ENCODE data around the gene MTHFR. TPM values are rescaled to one million over a fixed set of nuclear protein-coding genes. Genes with fewer than 3 reads are reported as not detected.

Gene MTHFR
- polyA plus RNA-seq, 1 of the 3 experiments (the other 2 are of a cell fraction): 5.3 TPM

GRCh38 chr1:11799099-11799498, 6.7 kb downstream of the MTHFR start:
- H3K4me2 ChIP-seq: no peak overlapping the region
- H3K9ac ChIP-seq: no peak overlapping the region
- ChIA-PET POLR2A (no interaction called here), CTCF (no interaction called here)
- WGBS (ENCODE audit: low lambda C conversion rate): 98% methylated on average over 3 of the region's 5 CpGs
- H3K79me2 ChIP-seq (ENCODE audit: insufficient read depth): no peaks in the 10 kb centered on the region
- DNase-seq: no peak
- H3K4me1 ChIP-seq (ENCODE audit: control insufficient read depth in 1 of 2, insufficient read depth in 2 of 2, low read depth in 1 of 2, low read length in 1 of 2): peaks cover 12 to 15% of the 10 kb centered on the region in 2 experiments; a peak in 2 of 4 replicates
- H4K20me1 ChIP-seq (ENCODE audit: insufficient read depth): no peaks in the 10 kb centered on the region
- H3K36me3 ChIP-seq (replicated peaks in 1 of 2; ENCODE audit: control insufficient read depth in 1 of 2, insufficient read depth in 2 of 2, low read length in 1 of 2): peaks cover 0 to 25% of the 10 kb centered on the region in 2 experiments
- H3K9me3 ChIP-seq: no peaks in the 10 kb centered on the region
- no peak overlapping the region for H3K27ac ChIP-seq (ENCODE audit: low read depth in 2 of 2, low read length in 1 of 2)
- no peaks in the 10 kb centered on the region for H3F3A ChIP-seq (replicated peaks; ENCODE audit: insufficient read depth)
- H3K9me2 ChIP-seq: no peaks in the 10 kb centered on the region
- H2AFZ ChIP-seq (ENCODE audit: low read depth): no peak overlapping the region
- H3K4me3 ChIP-seq (ENCODE audit: low read depth in 2 of 2, low read length in 1 of 2): no peak overlapping the region
- H3K27me3 ChIP-seq (ENCODE audit: insufficient read depth): no peaks in the 10 kb centered on the region
- no peak for TF ChIP-seq RXRA (IDR thresholded peaks at IDR 0.05; ENCODE audit: borderline replicate concordance, low read depth)
- no peak for TF ChIP-seq MAX (IDR thresholded peaks at IDR 0.05; ENCODE audit: low read depth)
- no peak for TF ChIP-seq EZH2phosphoT487 (IDR thresholded peaks at IDR 0.05; ENCODE audit: borderline replicate concordance, low read depth)
- no peak for TF ChIP-seq FOSL2 (IDR thresholded peaks at IDR 0.05; ENCODE audit: borderline replicate concordance, low read depth)
- no peak for TF ChIP-seq GATA2 (CRISPR knock-in tag; IDR thresholded peaks at IDR 0.05)
- no peak for TF ChIP-seq NRF1 (IDR thresholded peaks at IDR 0.05; ENCODE audit: low read depth, low read length)
- no peak for TF ChIP-seq GABPA (IDR thresholded peaks at IDR 0.05; ENCODE audit: low read depth)
- TF ChIP-seq RCOR1 (IDR thresholded peaks at IDR 0.05; ENCODE audit: low read length): no peak
- no peak for TF ChIP-seq FOXM1 (IDR thresholded peaks at IDR 0.05; ENCODE audit: low read depth)
- TF ChIP-seq SIN3A (IDR thresholded peaks at IDR 0.05; ENCODE audit: borderline replicate concordance, low read depth, low read length): no peak
- no peak for TF ChIP-seq YY1 (IDR thresholded peaks at IDR 0.05; ENCODE audit: low read depth)
- TF ChIP-seq IRF3 (IDR thresholded peaks at IDR 0.05; ENCODE audit: low read depth, low read length): no peak

- 97% methylated on average over 6 of the region's 6 CpGs for WGBS (ENCODE audit: low lambda C conversion rate)
- POLR2A ChIA-PET: no interaction called here
- H3K9me3 ChIP-seq: no peaks in the 10 kb centered on the region
- TF ChIP-seq TAF1 (IDR thresholded peaks at IDR 0.05; ENCODE audit: borderline replicate concordance, low read depth, low read length) (no peak), SIN3A (IDR thresholded peaks at IDR 0.05; ENCODE audit: borderline replicate concordance, low read depth, low read length) (no peak), IRF3 (IDR thresholded peaks at IDR 0.05; ENCODE audit: low read depth, low read length) (no peak), YY1 (IDR thresholded peaks at IDR 0.05; ENCODE audit: low read depth) (no peak), CTCF (IDR thresholded peaks at IDR 0.05) (no peak), GATA2 (CRISPR knock-in tag; IDR thresholded peaks at IDR 0.05) (no peak), FOXJ3 (CRISPR knock-in tag; IDR thresholded peaks at IDR 0.05) (no peak), ELF1 (IDR thresholded peaks at IDR 0.05) (no peak), RAD21 (IDR thresholded peaks at IDR 0.05; ENCODE audit: low read length) (no peak), JUND (IDR thresholded peaks at IDR 0.05) (no peak), MEF2A (IDR thresholded peaks at IDR 0.05; ENCODE audit: borderline replicate concordance, low read depth) (no peak), FOSL2 (IDR thresholded peaks at IDR 0.05; ENCODE audit: borderline replicate concordance, low read depth) (no peak), TEAD4 (IDR thresholded peaks at IDR 0.05; ENCODE audit: borderline replicate concordance, insufficient read depth) (no peak), ZBTB33 (IDR thresholded peaks at IDR 0.05; ENCODE audit: borderline replicate concordance, low read depth) (no peak), NFIC (IDR thresholded peaks at IDR 0.05; ENCODE audit: borderline replicate concordance) (no peak)
Observed at GRCh38 chr1:11797525-11798216, 8.1 kb downstream of the MTHFR start.

More at GRCh38 chr1:11797525-11798216, 8.1 kb downstream of the MTHFR start:
- H2AFZ ChIP-seq (ENCODE audit: low read depth): no peak overlapping the region
- no peaks in the 10 kb centered on the region for H3K27me3 ChIP-seq (ENCODE audit: insufficient read depth)
- H3K4me1 ChIP-seq (ENCODE audit: control insufficient read depth in 1 of 2, insufficient read depth in 2 of 2, low read depth in 1 of 2, low read length in 1 of 2): peaks cover 0 to 2% of the 10 kb centered on the region in 2 experiments; a peak in 1 of 4 replicates
- CTCF ChIA-PET: interaction anchor here (0.9 to 3.9 kb wide), 2 partner anchors 12 to 169 kb away, joined by 3 to 35 read pairs; no protein-coding TSS in a partner anchor
- DNase-seq: no peak
- H3K9ac ChIP-seq: no peak overlapping the region
- H3K27ac ChIP-seq (ENCODE audit: low read depth in 2 of 2, low read length in 1 of 2): no peak overlapping the region
- no peaks in the 10 kb centered on the region for H3K9me2 ChIP-seq
- peaks cover 0 to 30% of the 10 kb centered on the region in 2 experiments for H3K36me3 ChIP-seq (replicated peaks in 1 of 2; ENCODE audit: control insufficient read depth in 1 of 2, insufficient read depth in 2 of 2, low read length in 1 of 2)
- no peaks in the 10 kb centered on the region for H3K79me2 ChIP-seq (ENCODE audit: insufficient read depth)
- H3F3A ChIP-seq (replicated peaks; ENCODE audit: insufficient read depth): no peaks in the 10 kb centered on the region
- H3K4me3 ChIP-seq (ENCODE audit: low read depth in 2 of 2, low read length in 1 of 2): no peak overlapping the region
- no peak overlapping the region for H3K4me2 ChIP-seq
- H4K20me1 ChIP-seq (ENCODE audit: insufficient read depth): no peaks in the 10 kb centered on the region

Measured in SK-N-SH (cell line).